Measurements from ENCODE around the gene DPY19L3.

- TF ChIP-seq POLR2AphosphoS5 (IDR thresholded peaks at IDR 0.05) (no peak), POLR2A (IDR thresholded peaks at IDR 0.05) (no peak)
- TF ChIP-seq, protein P1, sequence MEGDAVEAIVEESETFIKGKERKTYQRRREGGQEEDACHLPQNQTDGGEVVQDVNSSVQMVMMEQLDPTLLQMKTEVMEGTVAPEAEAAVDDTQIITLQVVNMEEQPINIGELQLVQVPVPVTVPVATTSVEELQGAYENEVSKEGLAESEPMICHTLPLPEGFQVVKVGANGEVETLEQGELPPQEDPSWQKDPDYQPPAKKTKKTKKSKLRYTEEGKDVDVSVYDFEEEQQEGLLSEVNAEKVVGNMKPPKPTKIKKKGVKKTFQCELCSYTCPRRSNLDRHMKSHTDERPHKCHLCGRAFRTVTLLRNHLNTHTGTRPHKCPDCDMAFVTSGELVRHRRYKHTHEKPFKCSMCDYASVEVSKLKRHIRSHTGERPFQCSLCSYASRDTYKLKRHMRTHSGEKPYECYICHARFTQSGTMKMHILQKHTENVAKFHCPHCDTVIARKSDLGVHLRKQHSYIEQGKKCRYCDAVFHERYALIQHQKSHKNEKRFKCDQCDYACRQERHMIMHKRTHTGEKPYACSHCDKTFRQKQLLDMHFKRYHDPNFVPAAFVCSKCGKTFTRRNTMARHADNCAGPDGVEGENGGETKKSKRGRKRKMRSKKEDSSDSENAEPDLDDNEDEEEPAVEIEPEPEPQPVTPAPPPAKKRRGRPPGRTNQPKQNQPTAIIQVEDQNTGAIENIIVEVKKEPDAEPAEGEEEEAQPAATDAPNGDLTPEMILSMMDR (IDR thresholded peaks at IDR 0.05): no peak
Measured at GRCh38 chr19:32519023-32519422, 113.5 kb downstream of the DPY19L3 start.
